ENCODE results near the gene TGFBR1.

DNA sequence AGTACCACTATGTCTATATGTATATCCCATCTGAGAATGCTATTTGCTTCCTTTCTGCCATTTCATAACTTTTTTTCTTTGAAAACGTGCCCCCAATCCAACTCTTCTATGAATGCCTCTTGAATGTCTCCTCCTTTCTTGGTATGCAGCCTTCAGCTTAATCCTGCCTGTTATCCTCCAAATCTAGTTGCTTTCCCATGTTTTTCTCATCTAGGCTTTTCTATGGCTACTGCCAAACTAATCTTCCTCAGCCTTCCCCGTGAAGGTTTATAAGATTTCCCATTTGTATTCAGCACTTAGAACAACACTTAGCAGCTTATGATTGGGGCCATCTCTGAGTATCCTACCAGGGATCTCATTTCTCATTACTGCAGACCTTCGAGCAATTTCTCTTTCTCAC, 2.5 kb downstream of the TGFBR1 start:
- TF ChIP-seq, protein P1, sequence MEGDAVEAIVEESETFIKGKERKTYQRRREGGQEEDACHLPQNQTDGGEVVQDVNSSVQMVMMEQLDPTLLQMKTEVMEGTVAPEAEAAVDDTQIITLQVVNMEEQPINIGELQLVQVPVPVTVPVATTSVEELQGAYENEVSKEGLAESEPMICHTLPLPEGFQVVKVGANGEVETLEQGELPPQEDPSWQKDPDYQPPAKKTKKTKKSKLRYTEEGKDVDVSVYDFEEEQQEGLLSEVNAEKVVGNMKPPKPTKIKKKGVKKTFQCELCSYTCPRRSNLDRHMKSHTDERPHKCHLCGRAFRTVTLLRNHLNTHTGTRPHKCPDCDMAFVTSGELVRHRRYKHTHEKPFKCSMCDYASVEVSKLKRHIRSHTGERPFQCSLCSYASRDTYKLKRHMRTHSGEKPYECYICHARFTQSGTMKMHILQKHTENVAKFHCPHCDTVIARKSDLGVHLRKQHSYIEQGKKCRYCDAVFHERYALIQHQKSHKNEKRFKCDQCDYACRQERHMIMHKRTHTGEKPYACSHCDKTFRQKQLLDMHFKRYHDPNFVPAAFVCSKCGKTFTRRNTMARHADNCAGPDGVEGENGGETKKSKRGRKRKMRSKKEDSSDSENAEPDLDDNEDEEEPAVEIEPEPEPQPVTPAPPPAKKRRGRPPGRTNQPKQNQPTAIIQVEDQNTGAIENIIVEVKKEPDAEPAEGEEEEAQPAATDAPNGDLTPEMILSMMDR (IDR thresholded peaks at IDR 0.05): no peak
- TF ChIP-seq POLR2A (IDR thresholded peaks at IDR 0.05) (no peak), EP300 (IDR thresholded peaks at IDR 0.05) (no peak)

Data from tibial nerve (tissue), 4 donors.